GM08714 (cell line): Measurements from ENCODE around the gene CAMKK2.
A peak's percentile ranks its signal among the peaks of the same experiment; 100 is the strongest.
"Not testable (repeated sequence)": the region's sequence is repeated elsewhere in the genome, so short reads cannot be mapped to it uniquely, and the experiment has no call there.

Source experiments
- H3K4me3 ChIP-seq: fragments of 200-500 bp; sonication (Bioruptor generic); 2 replicates; pipeline ENCODE4 v1.5.1; 2014; ENCODE audit warnings: mild to moderate bottlenecking, low read length, inconsistent platforms
- ZNF274 ChIP-seq: IDR thresholded peaks from 2 replicates; pipeline ENCODE4 v1.6.1; 2012; ENCODE audit warnings: mild to moderate bottlenecking, low read depth, low read length

CAMKK2 gene

GRCh38 chr12:121314431-121314830 is 17.9 kb upstream of the CAMKK2 start:
- no peak overlapping the region for H3K4me3 ChIP-seq
- TF ChIP-seq ZNF274, result no peak

GRCh38 chr12:121310231-121310630 is 13.7 kb upstream of the CAMKK2 start:
- not testable (repeated sequence) for H3K4me3 ChIP-seq

DNA sequence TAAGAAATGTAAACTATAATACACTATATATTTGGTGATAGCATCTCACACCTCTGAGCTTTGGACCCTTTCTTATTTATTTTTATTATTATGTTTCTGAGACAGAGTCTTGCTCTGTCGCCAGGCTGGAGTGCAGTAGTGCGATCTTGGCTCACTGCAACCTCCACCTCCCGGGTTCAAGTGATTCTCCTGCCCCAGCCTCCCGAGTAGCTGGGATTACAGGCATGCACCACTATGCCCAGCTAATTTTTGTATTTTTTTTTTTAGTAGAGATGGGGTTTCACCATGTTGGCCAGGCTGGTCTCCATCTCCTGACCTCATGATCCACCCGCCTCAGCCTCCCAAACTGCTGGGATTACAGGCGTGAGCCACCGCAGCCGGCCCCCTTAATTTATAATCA is 10.9 kb upstream of the CAMKK2 start:
- not testable (repeated sequence) for H3K4me3 ChIP-seq

- TF ChIP-seq ZNF274, result no peak
Observed at GRCh38 chr12:121304306-121304705, 7.8 kb upstream of the CAMKK2 start.

DNA sequence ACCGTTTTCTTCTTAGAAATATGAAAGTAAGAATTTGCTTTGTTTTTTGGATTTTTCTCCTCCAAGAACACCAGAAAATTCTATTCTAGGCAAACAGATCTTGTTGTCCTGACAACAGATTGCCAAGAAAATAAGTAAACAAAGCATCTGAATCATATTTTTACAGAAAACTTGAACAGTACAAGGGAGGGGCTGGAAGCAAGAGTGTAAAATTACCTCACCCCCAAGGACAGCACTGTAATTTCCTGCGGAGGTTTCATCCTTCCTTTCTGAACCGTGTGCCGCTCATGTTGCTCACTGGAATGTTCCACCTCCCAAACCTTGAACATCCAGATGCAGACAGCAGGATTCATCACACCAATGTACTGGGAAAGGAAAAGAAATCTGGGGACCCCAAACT is 5.4 kb upstream of the CAMKK2 start:
- TF ChIP-seq ZNF274, result no peak
- no peak overlapping the region for H3K4me3 ChIP-seq

More at GRCh38 chr12:121304306-121304705, 7.8 kb upstream of the CAMKK2 start:
- H3K4me3 ChIP-seq, result no peak overlapping the region

DNA sequence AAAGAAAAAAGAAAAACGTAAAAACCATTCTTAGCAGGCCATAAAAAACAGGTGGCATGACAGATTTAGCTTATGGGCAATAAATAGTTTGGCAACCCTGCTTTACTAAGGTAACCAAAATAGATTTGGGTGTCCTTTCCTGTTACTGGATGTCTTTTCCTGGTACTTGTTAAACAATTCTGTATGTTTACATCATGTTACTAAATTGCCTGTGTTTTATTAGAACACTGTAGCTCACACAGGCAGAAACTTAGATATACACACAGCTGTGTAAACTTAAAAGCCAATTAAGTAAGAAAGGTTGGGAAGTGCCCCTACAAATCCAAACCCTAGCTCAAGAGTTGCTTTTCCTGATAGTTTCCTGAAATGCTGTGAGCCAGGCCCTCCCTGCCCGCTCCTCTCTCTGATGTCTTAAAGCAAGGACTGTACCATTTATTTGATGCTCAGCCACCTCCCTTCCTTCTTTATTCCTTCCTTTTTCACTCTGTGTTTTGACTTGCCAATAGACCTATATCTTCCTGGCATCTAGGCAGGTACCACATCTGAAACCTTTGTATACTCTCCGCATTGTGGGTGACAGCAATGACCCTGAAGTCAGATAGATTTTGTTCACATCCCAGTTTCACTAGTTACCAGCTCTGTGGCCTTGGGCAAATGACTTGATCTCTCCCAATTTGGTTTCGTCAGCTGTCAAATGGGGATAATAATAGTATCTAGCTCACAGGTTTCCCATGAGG is 3.7 kb upstream of the CAMKK2 start:
- H3K4me3 ChIP-seq, result no peak overlapping the region
- no peak for TF ChIP-seq ZNF274

- no peak overlapping the region for H3K4me3 ChIP-seq
- TF ChIP-seq ZNF274, result no peak
Observed at GRCh38 chr12:121299662-121300061, 3.2 kb upstream of the CAMKK2 start.

- H3K4me3 ChIP-seq, result not testable (repeated sequence)
Observed at GRCh38 chr12:121298411-121298810, 1.9 kb upstream of the CAMKK2 start.

GRCh38 chr12:121297435-121297991 is 1.0 kb upstream of the CAMKK2 start:
- no peak for TF ChIP-seq ZNF274
- peak overlapping the region; percentile 88 for H3K4me3 ChIP-seq

GRCh38 chr12:121295746-121296617 is 527 bp downstream of the CAMKK2 start:
- TF ChIP-seq ZNF274, result no peak
- peak overlapping the region; percentile 86 for H3K4me3 ChIP-seq

DNA sequence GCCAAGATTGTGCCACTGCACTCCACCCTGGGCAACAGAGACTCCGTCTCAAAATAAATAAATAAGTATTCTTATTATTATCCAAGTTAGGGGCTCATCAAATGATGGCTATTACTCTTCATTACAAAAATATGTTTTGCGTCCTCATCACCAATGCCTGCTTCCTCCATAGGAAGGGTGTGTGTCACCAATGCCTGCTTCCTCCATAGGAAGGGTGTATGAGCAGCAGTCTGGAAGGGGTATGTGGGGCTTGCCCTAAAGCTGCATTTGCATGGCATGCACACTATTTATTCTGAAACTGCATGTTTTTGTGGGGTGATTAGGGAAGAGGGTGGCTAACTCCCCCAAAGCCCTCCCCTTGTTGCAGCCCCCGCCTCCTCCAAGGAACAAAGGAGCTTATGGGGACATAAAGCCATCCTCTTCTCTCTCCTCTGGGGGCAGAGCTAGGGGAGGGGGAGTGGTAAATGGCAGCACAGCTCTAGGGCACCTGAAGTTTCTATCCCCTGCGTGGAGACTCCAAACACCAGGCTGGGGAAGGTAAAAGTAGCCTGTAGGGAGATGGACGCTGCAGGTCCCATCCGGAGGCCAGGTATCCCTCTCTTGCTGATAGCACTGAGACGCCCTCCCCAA is 1.3 kb downstream of the CAMKK2 start:
- peak overlapping the region; percentile 86 for H3K4me3 ChIP-seq
- TF ChIP-seq ZNF274, result no peak

GRCh38 chr12:121294151-121294889 is 2.2 kb downstream of the CAMKK2 start:
- no peak overlapping the region for H3K4me3 ChIP-seq
- TF ChIP-seq ZNF274, result no peak

DNA sequence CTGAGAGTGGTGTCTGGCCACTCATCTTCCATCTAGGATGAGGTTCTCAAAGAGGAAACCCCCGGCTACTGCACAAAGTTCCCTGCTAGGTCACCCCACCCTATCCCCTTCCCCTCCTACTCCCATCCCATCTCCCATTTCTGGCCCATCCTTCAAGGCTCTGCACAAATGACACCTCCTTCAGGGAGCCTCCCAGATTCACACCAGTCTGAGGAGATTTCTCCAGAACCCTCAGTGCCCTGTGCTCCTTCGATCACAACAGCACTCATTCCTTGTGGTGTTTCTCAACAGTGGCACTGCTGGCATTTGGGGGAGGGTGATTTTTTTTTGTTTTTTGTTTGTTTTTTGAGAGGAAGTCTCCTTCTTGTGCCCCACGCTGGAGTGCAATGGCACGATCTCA is 2.9 kb downstream of the CAMKK2 start:
- no peak for TF ChIP-seq ZNF274
- no peak overlapping the region for H3K4me3 ChIP-seq

DNA sequence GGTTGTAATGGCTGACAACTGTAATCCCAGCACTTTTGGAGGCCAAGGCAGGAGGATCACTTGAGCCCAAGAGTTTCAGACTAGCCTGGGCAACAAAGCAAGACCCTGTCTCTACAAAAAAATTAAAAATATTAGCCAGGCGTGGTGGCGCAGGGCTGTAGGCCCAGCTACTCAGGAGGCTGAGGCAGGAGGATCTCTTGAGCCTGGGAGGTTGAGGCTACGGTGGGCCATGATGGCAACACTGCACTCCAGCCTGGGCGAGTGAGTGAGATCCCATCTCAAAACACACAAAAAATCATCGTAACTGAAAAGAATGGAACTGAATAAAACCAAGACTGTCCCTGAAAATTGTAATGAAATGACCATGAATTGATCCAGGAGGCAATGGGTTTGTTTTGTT is 6.1 kb downstream of the CAMKK2 start:
- H3K4me3 ChIP-seq, result no peak overlapping the region
- no peak for TF ChIP-seq ZNF274
